Measurements from ENCODE around the gene POLE. TPM values are rescaled to one million over a fixed set of nuclear protein-coding genes. Genes with fewer than 3 reads are reported as not detected.

POLE gene
- 23.0 TPM for total RNA-seq
- polyA plus RNA-seq (ENCODE audit: insufficient read depth, low read depth, low replicate concordance) = 5.3 TPM
- long read RNA-seq, donor 1 = 0 reads
- long read RNA-seq, donor 2, partial matches to known transcripts = 0 of 1 reads
- long read RNA-seq, donor 2, other reads (novel, unspliced or antisense) = 0 of 1 reads
- long read RNA-seq, donor 3, partial matches to known transcripts = 0 of 4 reads
- long read RNA-seq, donor 3, other reads (novel, unspliced or antisense) = 0 of 4 reads
- long read RNA-seq, donor 4, partial matches to known transcripts = 0 of 1 reads
- long read RNA-seq, donor 4, other reads (novel, unspliced or antisense) = 0 of 1 reads
- long read RNA-seq, donor 5 = 0 reads
- long read RNA-seq, donor 6 = 0 reads
- long read RNA-seq, donor 7, partial matches to known transcripts = 3 of 11 reads
- long read RNA-seq, donor 7, other reads (novel, unspliced or antisense) = 4 of 11 reads
- long read RNA-seq, donor 8, partial matches to known transcripts = 0 of 3 reads
- long read RNA-seq, donor 8, other reads (novel, unspliced or antisense) = 0 of 3 reads
- long read RNA-seq, donor 9 = 0 reads
- long read RNA-seq, donor 10, full-length matches to known transcripts = 2 of 2 reads
- long read RNA-seq, donor 10, partial matches to known transcripts = 0 of 2 reads
- long read RNA-seq, donor 10, other reads (novel, unspliced or antisense) = 0 of 2 reads

GRCh38 chr12:132687211-132688164 is at the start of gene POLE, which contains the start of gene PXMP2:
TSS of gene POLE (minus strand) at chr12:132687342. CDS start at chr12:132687315, 27 bp downstream.
TSS of gene PXMP2 (plus strand) at chr12:132687587. CDS start at chr12:132687671, 84 bp downstream.
- Histone ChIP-seq H3K36me3 (ENCODE audit: control insufficient read depth in 2 of 3, insufficient read depth in 3 of 3, low read length in 3 of 3) (peaks cover 0 to 7% (median 0%) of the 10 kb centered on the region in 3 donors), H3K4me1 (ENCODE audit: control insufficient read depth in 2 of 3, insufficient read depth in 2 of 3, low read depth in 1 of 3, low read length in 3 of 3) (peaks cover 0 to 3% (median 0%) of the 10 kb centered on the region in 3 donors), H3K4me3 (ENCODE audit: low read length in 3 of 3) (peak within 1 kb of the TSS in 2 of 3 donors; percentile 30 to 35), H3K9ac (ENCODE audit: low read length in 3 of 3) (no peak within 1 kb of the TSS), H3K9me3 (ENCODE audit: control insufficient read depth in 2 of 3, insufficient read depth in 1 of 3, low read length in 3 of 3) (no peaks in the 10 kb centered on the region), H3K27me3 (ENCODE audit: control insufficient read depth, insufficient read depth, low read length) (no peaks in the 10 kb centered on the region), H3K27ac (ENCODE audit: low read depth in 2 of 2, low read length in 2 of 2) (no peak within 1 kb of the TSS)
- intact Hi-C loops (cut with DNase I) = no loop called here
- DNase-seq (peak; percentile 97 to 99 (median 98)), FAIRE-seq (no peak)
- TF ChIP-seq CTCF (IDR thresholded peaks at IDR 0.05; ENCODE audit: borderline replicate concordance, extremely low read depth, insufficient read depth) = peak; percentile 8

DNA sequence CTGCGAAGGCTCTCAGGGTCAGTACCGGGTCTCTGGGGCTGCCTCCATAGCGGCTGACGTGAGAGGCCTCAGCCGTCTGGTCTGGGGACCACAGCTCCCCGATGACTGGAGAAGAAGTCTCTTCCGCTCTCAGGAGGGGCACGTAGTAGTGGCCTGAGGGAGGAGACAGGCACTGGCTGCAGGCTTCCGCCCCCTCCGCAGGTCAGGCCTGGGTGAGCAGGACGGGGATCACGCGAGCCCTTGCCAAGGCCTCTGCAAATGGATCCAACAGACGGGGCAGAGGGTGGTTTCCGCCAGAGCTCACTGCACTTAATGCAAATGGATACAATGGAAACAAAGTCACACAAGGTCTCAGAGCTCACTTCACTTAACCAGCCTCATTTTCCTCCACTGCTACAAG is 49.8 kb upstream of the POLE start:
- no peak overlapping the region for H3K27ac ChIP-seq (ENCODE audit: low read depth in 2 of 2, low read length in 2 of 2)
- H3K27me3 ChIP-seq (ENCODE audit: control insufficient read depth, insufficient read depth, low read length) = no peaks in the 10 kb centered on the region
- DNase-seq (peak in 1 of 5 donors; percentile 52), FAIRE-seq (no peak)
- no peak overlapping the region for H3K4me3 ChIP-seq (ENCODE audit: low read length in 3 of 3)
- peaks cover 9 to 85% (median 48%) of the 10 kb centered on the region in 3 donors for H3K36me3 ChIP-seq (ENCODE audit: control insufficient read depth in 2 of 3, insufficient read depth in 3 of 3, low read length in 3 of 3)
- no peak overlapping the region for H3K9ac ChIP-seq (ENCODE audit: low read length in 3 of 3)
- intact Hi-C loops (cut with DNase I) = no loop called here
- no peak for TF ChIP-seq CTCF (IDR thresholded peaks at IDR 0.05; ENCODE audit: borderline replicate concordance, extremely low read depth, insufficient read depth)
- no peaks in the 10 kb centered on the region for H3K9me3 ChIP-seq (ENCODE audit: control insufficient read depth in 2 of 3, insufficient read depth in 1 of 3, low read length in 3 of 3)
- no peaks in the 10 kb centered on the region for H3K4me1 ChIP-seq (ENCODE audit: control insufficient read depth in 2 of 3, insufficient read depth in 2 of 3, low read depth in 1 of 3, low read length in 3 of 3)

DNA sequence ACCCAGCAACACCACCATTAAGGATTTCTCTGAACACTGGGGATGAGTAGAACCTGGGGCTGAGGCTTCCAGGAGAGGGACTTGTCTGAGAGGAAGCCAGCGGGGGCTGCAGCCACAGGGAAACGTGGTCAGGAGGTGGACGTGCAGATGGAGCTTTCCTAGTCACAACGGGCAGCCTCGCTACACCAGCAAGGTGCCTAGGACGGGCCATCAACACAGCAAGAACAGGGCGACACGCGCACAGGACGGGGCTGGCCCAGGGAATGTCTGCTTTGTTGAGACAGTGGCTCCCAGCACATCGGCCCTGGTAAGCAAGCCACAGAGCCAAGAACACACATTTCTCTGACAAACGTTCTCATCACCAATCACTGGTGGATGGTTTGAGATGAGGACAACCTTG is 49.2 kb upstream of the POLE start:
- Histone ChIP-seq H3K9ac (ENCODE audit: low read length in 3 of 3) (no peak overlapping the region), H3K4me3 (ENCODE audit: low read length in 3 of 3) (no peak overlapping the region), H3K36me3 (ENCODE audit: control insufficient read depth in 2 of 3, insufficient read depth in 3 of 3, low read length in 3 of 3) (peaks cover 9 to 83% (median 54%) of the 10 kb centered on the region in 3 donors), H3K9me3 (ENCODE audit: control insufficient read depth in 2 of 3, insufficient read depth in 1 of 3, low read length in 3 of 3) (no peaks in the 10 kb centered on the region), H3K27me3 (ENCODE audit: control insufficient read depth, insufficient read depth, low read length) (no peaks in the 10 kb centered on the region), H3K27ac (ENCODE audit: low read depth in 2 of 2, low read length in 2 of 2) (no peak overlapping the region), H3K4me1 (ENCODE audit: control insufficient read depth in 2 of 3, insufficient read depth in 2 of 3, low read depth in 1 of 3, low read length in 3 of 3) (no peaks in the 10 kb centered on the region)
- no peak for FAIRE-seq
- DNase-seq = peak in 1 of 5 donors; percentile 33
- TF ChIP-seq CTCF (IDR thresholded peaks at IDR 0.05; ENCODE audit: borderline replicate concordance, extremely low read depth, insufficient read depth) = no peak
- intact Hi-C loops (cut with DNase I) = no loop called here

Data from kidney (tissue), 22 donors.